Activated CD8-positive, alpha-beta T cell treated with anti-CD3 and anti-CD28 coated beads for 36 hours (primary cell): ENCODE results near the gene GLA. TPM values are rescaled to one million over a fixed set of nuclear protein-coding genes. Genes with fewer than 3 reads are reported as not detected.

Experiments
- ATAC-seq: fragments of 200-7000 bp; cut with Tn5 transposase; one replicate; pipeline ENCODE4 v1.10.0; 2021; ENCODE audit warnings: mild to moderate bottlenecking, moderate library complexity
- CTCF ChIA-PET: fragments of 350-600 bp; sonication (Branson Sonifier 250); formaldehyde crosslinking; loops from one replicate; lab custom pipeline; 2021; ENCODE audit warnings: antibody characterized with exemption; lab: Charles Lee
- POLR2A ChIA-PET: fragments of 350-600 bp; sonication (Branson Sonifier 250); formaldehyde crosslinking; loops from one replicate; lab custom pipeline; 2021; ENCODE audit warnings: antibody characterized with exemption; lab: Charles Lee
- DNase-seq: peaks from one replicate; pipeline ENCODE4 v3.0.0-alpha.2; 2020
- H3K27ac Mint-ChIP-seq: one replicate; pipeline ENCODE4 v1.8.0; 2021; ENCODE audit warnings: mild to moderate bottlenecking, mixed read lengths
- H3K27me3 Mint-ChIP-seq: one replicate; pipeline ENCODE4 v1.8.0; 2021; ENCODE audit warnings: mixed read lengths
- H3K36me3 Mint-ChIP-seq: one replicate; pipeline ENCODE4 v1.8.0; 2021; ENCODE audit warnings: low read depth, mixed read lengths
- H3K4me1 Mint-ChIP-seq: one replicate; pipeline ENCODE4 v1.8.0; 2021; ENCODE audit warnings: low read depth, mixed read lengths
- H3K4me3 Mint-ChIP-seq: one replicate; pipeline ENCODE4 v1.8.0; 2021; ENCODE audit warnings: mild to moderate bottlenecking, moderate library complexity, mixed read lengths
- H3K9me3 Mint-ChIP-seq: one replicate; pipeline ENCODE4 v1.8.0; 2021; ENCODE audit warnings: mixed read lengths
- CTCF ChIP-seq: fragments of 200-600 bp; IDR thresholded peaks from one replicate; pipeline ENCODE4 v1.8.0; 2022; ENCODE audit warnings: antibody characterized with exemption, mild to moderate bottlenecking
- intact Hi-C: fragments of 100-400 bp; cut with micrococcal nuclease; formaldehyde crosslinking; loops from one replicate; pipeline ENCODE4 v1.10.0; 2022
- total RNA-seq, 2 experiments: library from RNA; stranded (reverse); gene quantifications; one replicate each; pipeline ENCODE4 v1.2.3, GENCODE V29; 2021

GLA gene
- total RNA-seq, 2 experiments from 2014 or later = 38.8 to 44.6 TPM

GRCh38 chrX:101368800-101369199, 38.9 kb downstream of the GLA start:
- Mint-ChIP-seq H3K27me3 (no peaks in the 10 kb centered on the region), H3K4me3 (no peak overlapping the region), H3K36me3 (no peaks in the 10 kb centered on the region), H3K4me1 (no peaks in the 10 kb centered on the region), H3K9me3 (no peaks in the 10 kb centered on the region), H3K27ac (no peak overlapping the region)
- intact Hi-C loops = no loop called here
- ChIA-PET POLR2A (no interaction called here), CTCF (no interaction called here)
- DNase-seq (no peak), ATAC-seq (no peak)
- TF ChIP-seq CTCF = no peak

GRCh38 chrX:101365301-101365795, 42.4 kb downstream of the GLA start:
- CTCF ChIA-PET = no interaction called here
- Mint-ChIP-seq H3K36me3 (no peaks in the 10 kb centered on the region), H3K27ac (no peak overlapping the region), H3K4me3 (no peak overlapping the region), H3K9me3 (no peaks in the 10 kb centered on the region), H3K4me1 (no peaks in the 10 kb centered on the region), H3K27me3 (no peaks in the 10 kb centered on the region)
- TF ChIP-seq CTCF = no peak
- POLR2A ChIA-PET = interaction anchor here (0.9 kb wide), 1 partner anchor 23 kb away, joined by 3 read pairs; no protein-coding TSS in a partner anchor
- no peak for ATAC-seq
- DNase-seq = no peak
- intact Hi-C loops = no loop called here

- intact Hi-C loops = no loop called here
- Mint-ChIP-seq H3K4me1 (peaks cover 4% of the 10 kb centered on the region), H3K36me3 (no peaks in the 10 kb centered on the region), H3K9me3 (no peaks in the 10 kb centered on the region), H3K27ac (no peak overlapping the region), H3K27me3 (no peaks in the 10 kb centered on the region), H3K4me3 (no peak overlapping the region)
- no peak for TF ChIP-seq CTCF
- ATAC-seq (no peak), DNase-seq (no peak)
- POLR2A ChIA-PET = no interaction called here
- CTCF ChIA-PET = no interaction called here
Observed at GRCh38 chrX:101362757-101363156, 45.0 kb downstream of the GLA start.

GRCh38 chrX:101362116-101362515, 45.6 kb downstream of the GLA start:
- DNase-seq = no peak
- Mint-ChIP-seq H3K4me1 (peaks cover 4% of the 10 kb centered on the region), H3K9me3 (no peaks in the 10 kb centered on the region), H3K4me3 (no peak overlapping the region), H3K27ac (no peak overlapping the region), H3K36me3 (no peaks in the 10 kb centered on the region), H3K27me3 (no peaks in the 10 kb centered on the region)
- intact Hi-C loops = no loop called here
- ChIA-PET CTCF (no interaction called here), POLR2A (no interaction called here)
- no peak for TF ChIP-seq CTCF
- no peak for ATAC-seq

GRCh38 chrX:101360390-101360789, 47.3 kb downstream of the GLA start:
- DNase-seq = no peak
- no peak overlapping the region for H3K27ac Mint-ChIP-seq
- ATAC-seq = no peak
- CTCF ChIA-PET = no interaction called here
- H3K4me1 Mint-ChIP-seq = peaks cover 4% of the 10 kb centered on the region
- POLR2A ChIA-PET = no interaction called here
- no peak for TF ChIP-seq CTCF
- intact Hi-C loops = no loop called here
- H3K9me3 Mint-ChIP-seq = no peaks in the 10 kb centered on the region
- no peak overlapping the region for H3K4me3 Mint-ChIP-seq
- H3K36me3 Mint-ChIP-seq = no peaks in the 10 kb centered on the region
- H3K27me3 Mint-ChIP-seq = no peaks in the 10 kb centered on the region
